Activated CD4-positive, alpha-beta T cell treated with anti-CD3 and anti-CD28 coated beads for 24 hours (primary cell): ENCODE measurements around the gene SETX.

Experiments used
- DNase-seq, 2 donors: peaks; one replicate each; pipeline ENCODE4 v3.0.0-alpha.2; 2020; ENCODE audit warnings: low read depth in 2 of 2

The SETX gene

DNA sequence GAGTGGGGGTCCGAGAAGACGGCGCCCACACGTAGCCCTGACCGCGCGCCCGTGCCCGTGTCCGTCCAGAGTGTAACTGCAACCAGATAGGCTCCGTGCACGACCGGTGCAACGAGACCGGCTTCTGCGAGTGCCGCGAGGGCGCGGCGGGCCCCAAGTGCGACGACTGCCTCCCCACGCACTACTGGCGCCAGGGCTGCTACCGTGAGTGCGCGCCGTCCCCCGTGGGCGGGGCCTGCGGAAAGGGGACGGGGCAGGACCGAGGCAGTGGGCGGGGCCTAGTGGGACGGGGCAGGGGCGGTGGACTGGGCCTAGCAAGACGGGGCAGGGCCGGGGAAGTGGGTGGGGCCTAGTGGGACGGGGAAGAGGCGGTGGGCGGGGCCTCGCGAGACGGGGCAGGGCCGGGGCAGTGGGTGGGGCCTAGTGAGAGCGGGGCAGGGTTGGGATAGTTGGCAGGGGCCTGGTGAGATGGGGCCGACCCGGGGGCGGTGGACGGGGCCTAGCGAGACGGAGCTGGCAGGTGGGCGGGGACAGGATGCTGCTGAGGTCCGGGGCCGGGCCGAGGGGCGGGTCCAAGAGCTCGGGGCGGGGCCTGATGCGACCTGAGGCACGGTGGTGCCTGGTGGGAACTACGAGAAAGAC, 113.8 kb downstream of the SETX start:
- peak; percentile 95 to 97 for DNase-seq

DNA sequence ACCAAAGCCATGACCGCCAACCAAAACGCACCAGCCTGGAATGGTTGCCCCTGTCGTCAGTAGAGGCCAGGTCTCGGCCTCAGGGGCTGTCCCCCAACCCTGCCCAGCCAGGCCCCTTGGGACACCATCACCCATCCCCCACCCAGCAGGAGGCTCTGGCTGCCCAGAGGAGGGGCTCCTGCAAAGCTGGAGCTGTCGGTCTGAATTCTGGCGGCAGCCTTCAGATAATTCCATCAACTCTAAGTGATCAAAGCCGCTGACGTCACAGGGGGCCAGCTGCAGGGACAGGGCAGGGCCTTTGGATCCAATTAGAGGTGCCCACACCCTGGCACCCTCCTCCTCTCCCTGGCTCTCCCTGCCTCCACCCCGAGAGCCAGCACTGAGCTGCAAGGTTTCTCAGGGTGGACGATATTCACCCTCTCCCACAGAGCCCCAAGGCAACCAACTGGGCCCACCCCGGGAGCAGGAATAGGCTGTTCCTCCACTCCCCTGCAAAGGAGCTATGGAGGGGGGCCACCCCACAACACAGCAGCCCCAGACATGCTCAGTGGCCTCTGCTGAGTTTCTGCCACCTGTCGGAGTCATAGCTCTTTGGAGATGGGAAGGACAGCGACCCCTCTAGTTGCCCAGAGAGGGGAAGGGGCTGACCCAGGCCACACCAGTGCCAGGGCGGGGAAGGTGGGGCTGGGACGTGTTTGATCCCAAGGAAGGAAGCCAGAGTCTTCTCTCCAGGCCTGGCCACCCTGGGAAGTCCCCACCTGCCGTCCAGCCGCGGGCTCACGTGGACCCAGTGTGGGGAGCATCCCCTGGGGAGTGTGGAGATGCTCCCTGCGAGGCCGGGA, 114.6 kb downstream of the SETX start:
- no peak for DNase-seq

DNA sequence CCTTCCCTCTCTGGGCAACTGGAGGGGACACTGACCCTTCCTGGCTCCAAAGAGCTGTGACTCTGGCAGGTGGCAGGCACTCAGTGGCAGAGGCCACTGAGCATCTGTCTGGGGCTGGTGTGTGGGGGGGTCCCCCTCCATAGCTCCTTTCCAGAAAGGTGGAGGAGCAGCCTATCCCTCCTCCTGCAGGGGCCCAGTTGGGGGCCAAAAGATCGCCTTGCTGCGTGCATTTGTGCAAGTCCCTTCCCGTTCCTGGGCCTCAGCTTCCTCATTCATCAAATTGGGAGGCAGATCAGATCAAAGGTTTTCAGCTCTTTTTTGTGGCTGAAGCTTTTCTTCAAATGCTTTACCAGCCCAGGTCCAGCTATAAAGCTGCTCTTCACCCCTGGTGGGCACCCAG, 115.3 kb downstream of the SETX start:
- DNase-seq: no peak

DNA sequence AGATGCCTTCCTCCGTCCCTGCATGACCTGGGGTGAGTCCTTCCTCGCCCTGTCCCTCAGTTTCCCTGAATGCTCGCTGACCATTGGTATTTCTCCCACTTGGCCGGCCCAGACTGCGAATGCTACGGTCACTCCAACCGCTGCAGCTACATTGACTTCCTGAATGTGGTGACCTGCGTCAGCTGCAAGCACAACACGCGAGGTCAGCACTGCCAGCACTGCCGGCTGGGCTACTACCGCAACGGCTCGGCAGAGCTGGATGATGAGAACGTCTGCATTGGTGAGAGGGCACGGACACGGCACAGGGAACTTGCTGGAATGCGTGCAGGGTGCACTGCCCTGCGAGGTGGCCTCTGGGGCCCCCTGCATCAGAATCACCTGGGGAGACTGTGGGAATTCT, 115.8 kb downstream of the SETX start:
- no peak for DNase-seq

DNA sequence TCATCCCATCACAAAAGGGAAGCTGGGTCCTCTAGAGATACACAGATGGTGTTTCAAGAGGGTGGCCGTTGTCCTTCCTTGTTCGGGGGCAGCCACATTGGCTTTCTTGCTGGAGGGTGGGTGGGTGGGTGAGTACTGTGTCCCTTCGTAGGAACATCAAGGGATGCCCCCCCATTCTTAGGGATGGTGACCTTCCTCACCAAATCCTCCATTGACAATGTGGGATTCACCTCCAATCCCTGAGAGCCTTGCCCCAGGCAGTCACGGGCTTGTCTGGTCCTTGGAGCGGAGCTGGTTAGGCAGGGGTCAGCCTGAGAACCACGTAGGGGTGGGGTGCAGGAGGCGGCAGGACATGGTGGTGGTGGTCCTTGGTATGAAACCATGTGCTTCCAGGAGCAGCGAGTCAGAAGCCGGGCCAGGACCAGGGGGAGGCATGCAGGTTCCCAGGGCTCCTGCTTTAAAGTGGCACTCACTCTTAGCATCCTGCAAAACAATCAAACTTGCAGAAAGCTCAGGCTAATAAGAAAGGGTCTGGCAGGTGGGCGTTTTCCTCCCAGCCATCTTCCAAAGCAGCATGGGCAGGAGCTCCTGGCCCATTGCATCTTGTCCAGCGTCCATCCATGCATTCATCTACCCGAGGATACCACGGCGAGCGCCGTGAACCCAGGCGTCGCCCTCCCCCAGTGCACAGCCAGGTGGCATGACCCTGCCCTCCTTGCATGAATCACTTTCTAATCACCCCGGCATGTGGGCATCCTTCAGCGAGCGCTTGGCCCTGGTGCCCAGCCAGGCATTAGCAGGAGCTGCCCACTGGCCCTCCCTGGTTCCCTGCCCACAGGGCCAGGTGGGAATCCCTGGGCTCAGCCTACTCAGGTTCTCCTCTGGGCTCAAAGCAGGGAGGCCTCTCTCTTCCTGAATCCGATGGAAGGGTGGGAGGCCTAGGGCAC, 116.5 kb downstream of the SETX start:
- DNase-seq: no peak

DNA sequence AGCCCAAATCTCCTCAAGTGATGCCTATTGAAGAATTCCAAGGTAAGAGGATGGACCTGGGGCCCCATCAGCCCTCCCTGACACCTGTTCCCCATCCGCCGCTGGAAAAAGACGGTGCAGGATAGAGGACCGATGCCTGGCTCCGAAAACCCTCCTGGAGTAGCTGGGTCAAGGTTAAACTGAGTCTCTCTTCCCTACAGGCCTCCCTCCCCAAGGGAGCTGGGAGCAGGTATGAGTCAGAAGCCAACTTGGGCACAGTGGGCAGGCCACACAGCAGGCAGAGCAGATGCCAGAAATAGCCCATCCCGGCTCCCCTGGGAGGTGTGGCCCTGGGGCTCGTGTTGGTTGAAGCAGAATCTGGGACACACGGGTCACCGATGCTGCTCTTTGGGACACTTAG, 117.3 kb downstream of the SETX start:
- DNase-seq: no peak

DNA sequence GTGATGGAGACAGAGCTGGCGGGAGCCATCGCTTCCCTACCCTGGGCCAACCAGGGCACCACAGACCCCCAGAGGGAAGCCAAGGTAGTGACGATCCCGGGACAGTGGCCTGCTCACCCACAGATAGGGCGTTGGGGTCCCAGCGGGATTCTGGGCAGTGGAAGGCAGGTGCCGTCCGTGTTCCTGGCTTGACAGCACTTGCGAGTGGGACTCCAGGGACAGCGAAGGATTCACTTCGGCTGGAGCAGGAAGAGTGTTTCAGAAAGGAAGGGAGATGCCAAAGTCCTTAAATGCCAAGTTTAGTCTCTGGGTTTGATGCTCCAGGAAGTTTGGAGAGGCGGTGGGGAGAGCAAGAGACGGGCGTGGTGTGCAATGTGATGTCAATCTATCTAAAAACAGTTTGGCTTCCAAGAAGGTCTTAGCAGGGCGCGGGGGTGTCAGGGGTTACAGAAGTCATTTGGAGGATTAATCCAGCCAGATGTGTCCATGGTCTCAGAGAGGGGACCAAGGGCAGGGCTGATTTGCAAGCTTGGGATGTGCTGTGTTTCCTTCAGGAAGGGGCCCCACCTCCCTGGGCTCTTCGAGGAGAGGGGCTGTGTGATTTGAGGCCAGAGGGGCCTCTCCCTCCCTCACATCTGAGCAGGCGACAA, 118.0 kb downstream of the SETX start:
- DNase-seq: no peak

DNA sequence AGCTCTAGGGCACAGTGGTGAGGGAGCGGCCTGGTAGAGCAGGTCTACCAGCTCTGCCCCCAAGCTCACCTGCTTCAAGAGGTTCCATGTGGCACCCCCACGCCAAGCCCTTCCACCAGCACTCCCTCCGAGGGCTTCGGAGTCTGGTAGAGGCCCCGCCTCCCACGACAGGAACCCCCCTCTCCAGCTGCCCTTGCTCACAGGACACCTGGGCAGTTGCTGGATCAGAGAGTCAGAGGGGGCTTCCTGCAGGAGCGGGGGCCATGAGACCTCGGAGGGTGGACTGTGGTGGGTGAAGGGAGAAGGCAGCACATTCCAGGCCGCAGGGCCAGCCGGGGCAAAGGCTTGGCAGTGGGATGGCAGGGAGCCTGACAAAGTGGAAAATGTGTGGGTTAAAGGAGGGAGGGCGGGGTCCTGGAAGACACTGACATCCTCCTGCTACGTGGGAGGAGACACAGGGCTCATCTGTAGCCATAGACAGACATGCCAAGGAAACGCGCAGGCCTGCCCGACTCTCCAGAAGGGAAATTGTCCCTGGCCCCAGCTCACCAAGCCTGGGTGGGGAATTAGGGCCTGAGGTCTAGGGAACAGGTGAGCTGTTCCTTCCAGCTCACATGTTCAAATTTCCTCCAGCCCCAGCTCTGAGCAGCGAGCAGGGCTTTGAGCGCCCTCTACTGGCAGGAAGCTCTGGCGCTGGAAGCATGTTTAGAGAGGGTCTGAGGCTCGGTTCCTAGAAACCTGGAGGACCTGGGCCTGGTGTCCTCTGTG, 118.7 kb downstream of the SETX start:
- DNase-seq: peak; percentile 74 to 80

DNA sequence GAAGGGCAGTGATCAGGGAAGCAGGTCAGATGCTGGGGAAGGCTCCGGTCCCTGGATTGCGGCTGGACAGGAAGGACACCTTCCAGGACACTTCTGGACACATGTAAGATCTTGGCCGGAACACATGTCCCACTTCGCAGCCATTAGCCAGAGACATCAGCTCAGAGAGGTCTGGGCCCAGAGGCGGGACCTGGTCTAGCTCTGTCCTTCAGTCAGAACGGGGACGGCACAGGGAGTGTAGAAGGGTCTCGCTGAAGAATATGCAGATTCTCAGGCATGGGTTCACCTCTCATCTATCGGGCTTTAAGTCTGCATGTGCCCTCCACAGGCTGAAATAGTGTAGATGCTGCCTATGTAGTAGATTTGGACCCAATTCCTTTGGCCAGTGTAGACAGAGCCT, 119.7 kb downstream of the SETX start:
- no peak for DNase-seq

DNA sequence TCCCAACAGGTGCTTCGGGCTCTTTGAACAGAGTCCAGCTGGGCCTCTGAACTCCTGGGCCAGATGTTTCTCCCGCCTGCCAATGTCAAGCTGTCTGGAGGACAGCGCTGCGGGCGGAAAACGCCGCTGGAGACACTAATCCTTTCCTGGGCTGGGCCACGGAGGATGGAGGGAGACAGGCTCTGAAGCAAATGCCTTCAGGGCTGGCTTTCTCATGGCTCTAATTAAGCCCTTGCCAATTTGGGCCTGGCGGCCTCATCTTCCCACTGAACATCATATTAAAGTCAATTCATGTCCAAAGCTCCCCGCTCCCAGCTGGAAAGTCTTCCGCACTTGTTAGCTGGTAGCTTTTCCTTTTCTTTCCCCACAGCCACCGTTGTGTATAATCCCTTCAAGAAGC, 120.3 kb downstream of the SETX start:
- DNase-seq: no peak

DNA sequence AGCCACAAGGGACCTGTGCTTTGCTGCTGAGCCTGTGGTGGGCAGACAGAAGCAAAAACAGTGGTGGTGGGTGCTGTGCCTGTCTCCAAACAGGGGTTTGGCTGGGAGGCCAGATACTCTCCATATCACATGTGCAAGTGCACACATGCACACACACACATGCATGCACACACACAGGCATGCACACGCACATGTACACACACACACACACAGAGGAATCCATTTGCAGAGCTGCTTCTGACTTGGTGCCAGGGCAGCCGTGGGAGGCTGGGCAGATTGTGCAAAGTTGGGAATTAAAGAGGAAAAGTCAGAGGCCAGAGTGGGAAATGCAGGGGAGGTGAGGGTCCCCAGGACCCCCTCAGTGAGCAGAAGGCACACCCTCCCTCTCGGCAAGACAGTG, 121.6 kb downstream of the SETX start:
- DNase-seq: no peak

DNA sequence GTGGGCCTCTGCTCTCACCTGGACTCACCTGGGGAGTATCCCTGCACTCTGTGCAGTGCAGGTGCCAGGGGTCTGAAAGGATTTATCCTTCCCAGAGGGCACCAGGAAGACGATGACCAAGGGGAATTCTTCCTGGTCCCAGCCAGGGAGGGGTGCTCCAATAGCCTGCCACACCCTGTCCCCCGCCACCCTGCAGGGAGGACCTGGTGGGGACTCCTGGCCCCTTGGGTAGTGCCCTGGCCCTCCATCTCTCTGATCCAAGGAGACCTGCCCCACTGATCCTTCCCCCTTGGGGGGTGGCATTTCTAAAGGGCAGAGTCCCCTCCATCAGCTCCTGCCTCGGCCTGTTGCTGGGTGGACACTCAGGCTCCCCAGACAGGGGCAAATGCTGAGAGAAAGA, 122.3 kb downstream of the SETX start:
- no peak for DNase-seq

DNA sequence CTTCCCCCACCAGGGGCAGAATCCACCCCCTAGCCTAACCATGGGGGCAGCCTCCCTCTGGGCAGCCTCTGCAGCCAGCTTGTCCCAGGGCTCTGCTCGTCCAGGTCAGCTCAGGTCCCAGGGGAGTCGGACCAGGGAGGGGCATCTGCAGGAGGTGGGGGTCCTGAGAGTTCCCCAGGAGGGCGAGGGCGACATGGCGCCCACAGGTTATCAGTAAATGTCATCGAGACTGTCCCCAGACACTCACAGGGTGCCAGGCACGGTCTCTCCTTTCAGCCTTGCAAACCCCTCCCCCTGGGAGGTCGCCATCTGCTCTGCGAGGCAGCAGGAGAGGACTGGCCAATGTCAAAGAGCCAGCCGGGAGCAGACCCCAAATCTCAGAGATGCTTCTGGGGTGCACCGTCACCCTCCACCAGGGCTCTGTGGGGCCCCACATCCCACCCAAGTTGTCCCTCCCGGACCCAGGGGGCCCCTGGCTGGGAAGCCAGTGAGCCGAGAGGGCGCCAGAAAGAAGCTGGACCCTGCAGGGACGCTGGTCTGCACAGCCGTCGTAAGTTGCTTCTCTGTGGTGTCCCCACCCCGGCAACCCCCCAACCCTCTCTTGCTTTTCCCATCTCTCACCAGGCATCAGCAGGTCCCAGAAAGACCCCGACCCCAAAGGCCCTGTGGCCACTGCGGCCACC, 123.6 kb downstream of the SETX start:
- no peak for DNase-seq

DNA sequence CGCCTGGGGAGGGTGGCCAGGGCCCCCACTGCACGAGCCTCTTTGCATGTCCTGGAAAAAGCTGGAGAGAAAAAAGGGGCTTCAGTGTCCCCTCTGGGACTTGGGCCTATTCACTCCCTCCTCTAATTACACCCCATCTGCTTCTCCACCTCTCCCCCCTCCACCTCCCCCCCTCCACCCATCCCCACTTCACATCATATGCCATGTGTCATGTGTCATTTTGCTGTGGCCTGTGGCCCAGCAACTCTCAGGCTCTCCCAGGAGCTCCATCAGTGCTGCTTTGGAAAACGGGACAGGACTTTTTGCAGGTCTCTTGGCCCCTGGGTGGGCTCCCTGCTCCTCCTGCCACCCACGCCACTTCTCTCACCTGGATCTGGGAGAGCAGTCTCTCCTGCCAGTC, 124.2 kb downstream of the SETX start:
- no peak for DNase-seq

DNA sequence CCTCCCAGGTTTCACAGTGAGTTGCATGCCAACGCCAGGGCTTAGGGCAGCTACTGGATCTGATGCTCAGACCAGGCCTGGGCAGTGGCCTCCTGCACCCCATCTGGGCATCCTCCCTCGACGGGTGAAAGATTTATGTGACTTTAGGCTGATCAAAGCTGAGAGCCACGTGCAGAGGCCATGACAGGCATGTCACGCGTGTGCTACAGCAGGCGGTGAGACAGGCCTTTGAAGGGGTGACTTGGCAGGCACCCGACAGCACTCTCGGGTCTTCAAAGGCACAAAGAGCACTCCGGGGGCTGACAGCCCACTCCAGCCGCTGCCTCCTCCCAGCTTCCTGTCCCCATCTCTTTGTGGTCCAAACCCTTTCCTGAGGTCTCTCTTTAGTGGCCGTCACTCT, 126.7 kb downstream of the SETX start:
- DNase-seq: no peak

DNA sequence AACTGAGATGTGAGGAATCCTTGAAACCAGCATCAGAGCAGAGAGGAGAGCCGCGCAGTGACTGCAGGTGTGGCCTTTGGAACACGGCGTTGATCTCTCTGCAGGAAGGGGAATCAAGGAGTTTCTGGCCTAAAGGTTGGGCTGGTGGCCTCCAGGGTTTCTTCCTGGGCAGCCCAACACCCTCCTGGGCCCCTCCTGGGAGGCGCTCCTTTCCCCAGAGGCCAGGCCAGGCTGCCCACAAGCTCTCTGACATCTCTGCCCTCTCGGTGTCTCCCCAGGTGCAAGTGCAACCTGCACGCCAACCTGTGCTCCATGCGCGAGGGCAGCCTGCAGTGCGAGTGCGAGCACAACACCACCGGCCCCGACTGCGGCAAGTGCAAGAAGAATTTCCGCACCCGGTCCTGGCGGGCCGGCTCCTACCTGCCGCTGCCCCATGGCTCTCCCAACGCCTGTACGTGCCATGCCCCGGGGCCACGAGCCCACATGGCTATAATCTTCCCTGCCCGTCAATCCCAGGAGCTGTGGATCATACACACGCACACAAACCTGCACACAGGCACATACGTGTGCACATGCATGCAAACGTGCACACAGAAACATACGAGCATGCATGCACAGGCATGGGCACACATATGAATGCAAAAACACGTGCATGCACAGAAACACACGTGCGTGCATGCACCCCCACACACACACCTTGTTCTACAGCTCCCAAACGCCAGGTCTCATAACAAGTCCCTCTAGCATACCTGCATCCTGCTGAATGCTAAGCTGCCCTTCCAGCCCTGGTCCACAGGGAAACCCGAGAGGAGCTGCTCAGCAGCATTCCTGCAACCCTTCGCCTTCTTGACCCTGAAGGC, 128.0 kb downstream of the SETX start:
- DNase-seq: no peak

DNA sequence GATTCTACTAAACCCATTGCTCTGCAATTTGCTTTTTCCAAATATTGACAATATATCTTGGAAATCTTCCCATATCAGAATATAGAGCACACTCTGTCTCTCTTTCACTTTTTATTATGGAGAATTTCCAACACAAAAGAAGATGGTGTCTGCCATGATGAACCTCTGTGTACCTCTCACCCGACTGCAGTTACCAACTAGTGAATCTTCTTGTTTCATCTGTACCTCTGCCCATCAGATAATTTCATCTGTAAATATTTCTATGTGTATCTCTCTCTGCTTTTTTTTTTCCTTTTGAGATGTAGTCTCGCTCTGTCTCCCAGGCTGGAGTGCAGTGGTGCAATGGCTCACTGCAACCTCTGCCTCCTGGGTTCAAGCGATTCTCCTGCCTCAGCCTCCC, 130.1 kb downstream of the SETX start:
- DNase-seq: no peak

DNA sequence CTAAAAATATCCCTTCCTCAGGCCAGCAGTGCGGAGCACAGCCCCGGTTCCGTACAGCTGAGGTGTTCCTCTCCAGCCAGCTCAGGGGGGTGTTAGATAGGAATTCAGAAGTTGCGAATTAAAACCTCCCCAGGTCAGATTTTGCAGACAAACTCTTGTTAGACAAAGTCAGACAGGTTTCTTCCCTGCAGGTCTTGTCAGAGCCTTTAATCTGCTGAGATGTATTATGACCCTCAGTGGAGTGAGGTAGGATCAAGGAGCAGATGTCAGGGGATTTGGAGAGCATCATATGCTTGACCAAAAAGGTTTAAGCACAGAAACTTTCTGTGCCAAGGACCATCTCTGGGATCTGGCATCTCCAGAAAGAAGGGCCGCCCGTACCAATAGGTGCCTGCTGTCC, 132.8 kb downstream of the SETX start:
- no peak for DNase-seq

DNA sequence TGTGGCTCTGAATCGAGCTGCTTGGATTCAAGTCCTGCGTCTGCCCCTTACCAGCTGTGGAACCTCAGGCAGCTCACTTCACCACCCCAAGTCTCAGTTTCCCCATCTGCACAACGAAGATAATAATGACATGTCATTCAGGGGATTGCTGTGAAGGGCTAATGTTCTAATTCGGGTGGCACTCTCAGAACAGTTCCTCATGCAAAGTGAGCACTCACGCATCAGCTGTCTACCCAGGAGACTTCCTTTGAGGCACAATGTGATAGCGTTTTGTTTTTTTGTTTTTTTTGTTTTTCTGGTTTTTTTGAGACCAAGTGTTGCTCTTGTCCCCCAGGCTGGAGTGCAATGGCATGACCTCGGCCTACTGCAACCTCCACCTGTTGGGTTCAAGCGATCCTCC, 136.6 kb downstream of the SETX start:
- no peak for DNase-seq
